Parathyroid adenoma (tissue), 2 donors: ENCODE measurements around the gene STXBP5.

ENCODE experiments used
- H2AFZ ChIP-seq: fragments of 300-600 bp; sonication (generic); one replicate; pipeline ENCODE4 v1.7.0; 2017; ENCODE audit warnings: antibody characterized with exemption, mild to moderate bottlenecking
- H3K27ac ChIP-seq: fragments of 300-600 bp; sonication (generic); one replicate; pipeline ENCODE4 v1.7.0; 2017
- H3K27me3 ChIP-seq: fragments of 300-600 bp; sonication (generic); one replicate; pipeline ENCODE4 v1.7.0; 2017; ENCODE audit warnings: low read length; ENCODE audit not compliant: control insufficient read depth, insufficient read depth
- H3K36me3 ChIP-seq: fragments of 300-600 bp; sonication (generic); one replicate; pipeline ENCODE4 v1.7.0; 2017; ENCODE audit warnings: low read length; ENCODE audit not compliant: control insufficient read depth, insufficient read depth
- H3K4me1 ChIP-seq: fragments of 300-600 bp; sonication (generic); one replicate; pipeline ENCODE4 v1.7.0; 2017; ENCODE audit warnings: control low read depth
- H3K4me2 ChIP-seq: fragments of 300-600 bp; sonication (generic); one replicate; pipeline ENCODE4 v1.7.0; 2017; ENCODE audit warnings: low read length
- H3K4me3 ChIP-seq: fragments of 300-600 bp; sonication (generic); one replicate; pipeline ENCODE4 v1.7.0; 2017; ENCODE audit warnings: low read depth, low read length
- H3K79me2 ChIP-seq: fragments of 300-600 bp; sonication (generic); one replicate; pipeline ENCODE4 v1.7.0; 2017; ENCODE audit warnings: control low read depth
- H3K9ac ChIP-seq: fragments of 300-600 bp; sonication (generic); one replicate; pipeline ENCODE4 v1.7.0; 2017; ENCODE audit warnings: mild to moderate bottlenecking
- H3K9me3 ChIP-seq: fragments of 300-600 bp; sonication (generic); one replicate; pipeline ENCODE4 v1.7.0; 2017; ENCODE audit warnings: low read length; ENCODE audit not compliant: control insufficient read depth
- CTCF ChIP-seq: fragments of 300-600 bp; sonication (generic); IDR thresholded peaks from one replicate; pipeline ENCODE4 v1.7.0; 2017; ENCODE audit warnings: antibody characterized with exemption, mild to moderate bottlenecking
- donor health status: primary hyperparathyroidism.

Gene STXBP5

GRCh38 chr6:147297663-147298316 lies 93.6 kb downstream of the STXBP5 start:
- no peak overlapping the region for H3K9ac ChIP-seq
- H2AFZ ChIP-seq, result no peak overlapping the region
- H3K4me1 ChIP-seq, result no peaks in the 10 kb centered on the region
- H3K4me2 ChIP-seq, result no peak overlapping the region
- no peak overlapping the region for H3K27ac ChIP-seq
- no peaks in the 10 kb centered on the region for H3K9me3 ChIP-seq
- no peaks in the 10 kb centered on the region for H3K27me3 ChIP-seq
- no peak for TF ChIP-seq CTCF
- H3K4me3 ChIP-seq, result no peak overlapping the region
- peaks cover 26% of the 10 kb centered on the region for H3K79me2 ChIP-seq
- no peaks in the 10 kb centered on the region for H3K36me3 ChIP-seq

GRCh38 chr6:147298461-147298860 lies 94.2 kb downstream of the STXBP5 start:
- no peaks in the 10 kb centered on the region for H3K36me3 ChIP-seq
- H2AFZ ChIP-seq, result no peak overlapping the region
- H3K9ac ChIP-seq, result no peak overlapping the region
- peaks cover 27% of the 10 kb centered on the region for H3K79me2 ChIP-seq
- H3K27ac ChIP-seq, result no peak overlapping the region
- no peaks in the 10 kb centered on the region for H3K4me1 ChIP-seq
- H3K27me3 ChIP-seq, result no peaks in the 10 kb centered on the region
- H3K9me3 ChIP-seq, result no peaks in the 10 kb centered on the region
- H3K4me3 ChIP-seq, result no peak overlapping the region
- H3K4me2 ChIP-seq, result no peak overlapping the region
- TF ChIP-seq CTCF, result no peak

- no peaks in the 10 kb centered on the region for H3K36me3 ChIP-seq
- H3K9me3 ChIP-seq, result no peaks in the 10 kb centered on the region
Measured at GRCh38 chr6:147299035-147299434, 94.8 kb downstream of the STXBP5 start.

GRCh38 chr6:147301070-147301469 lies 96.9 kb downstream of the STXBP5 start:
- H3K27me3 ChIP-seq, result no peaks in the 10 kb centered on the region
- H3K9me3 ChIP-seq, result no peaks in the 10 kb centered on the region
- H3K4me2 ChIP-seq, result no peak overlapping the region
- H3K36me3 ChIP-seq, result no peaks in the 10 kb centered on the region
- H3K9ac ChIP-seq, result no peak overlapping the region
- no peak overlapping the region for H3K27ac ChIP-seq
- H3K4me3 ChIP-seq, result no peak overlapping the region
- no peak overlapping the region for H2AFZ ChIP-seq
- peaks cover 27% of the 10 kb centered on the region for H3K79me2 ChIP-seq
- no peaks in the 10 kb centered on the region for H3K4me1 ChIP-seq
- no peak for TF ChIP-seq CTCF

More at GRCh38 chr6:147299035-147299434, 94.8 kb downstream of the STXBP5 start:
- no peak overlapping the region for H2AFZ ChIP-seq
- H3K4me2 ChIP-seq, result no peak overlapping the region
- H3K79me2 ChIP-seq, result peaks cover 33% of the 10 kb centered on the region
- H3K27ac ChIP-seq, result no peak overlapping the region
- no peak overlapping the region for H3K9ac ChIP-seq
- H3K4me3 ChIP-seq, result no peak overlapping the region
- H3K27me3 ChIP-seq, result no peaks in the 10 kb centered on the region
- TF ChIP-seq CTCF, result no peak
- H3K4me1 ChIP-seq, result no peaks in the 10 kb centered on the region

- no peaks in the 10 kb centered on the region for H3K4me1 ChIP-seq
- TF ChIP-seq CTCF, result no peak
- no peak overlapping the region for H3K4me2 ChIP-seq
- H3K27me3 ChIP-seq, result no peaks in the 10 kb centered on the region
- H3K9ac ChIP-seq, result no peak overlapping the region
- H3K27ac ChIP-seq, result no peak overlapping the region
- no peak overlapping the region for H2AFZ ChIP-seq
- no peaks in the 10 kb centered on the region for H3K36me3 ChIP-seq
- no peak overlapping the region for H3K4me3 ChIP-seq
- peaks cover 9% of the 10 kb centered on the region for H3K79me2 ChIP-seq
- no peaks in the 10 kb centered on the region for H3K9me3 ChIP-seq
Measured at GRCh38 chr6:147304016-147304415, 99.8 kb downstream of the STXBP5 start.
